ENCODE measurements around the gene APC. TPM values are rescaled to one million over a fixed set of nuclear protein-coding genes. Genes with fewer than 3 reads are reported as not detected.

Gene APC
- total RNA-seq, 1 donor from 2014 or later, result 54.1 TPM

- ATAC-seq (no peak), DNase-seq (no peak)
- H3K27ac ChIP-seq, result no peak overlapping the region
- intact Hi-C loops (cut with DNase I), result no loop called here
- no peaks in the 10 kb centered on the region for H3K4me1 ChIP-seq
- H3K27me3 ChIP-seq, result no peaks in the 10 kb centered on the region
- H3K36me3 ChIP-seq, result no peaks in the 10 kb centered on the region
- no peaks in the 10 kb centered on the region for H3K9me3 ChIP-seq
- TF ChIP-seq, protein P1, sequence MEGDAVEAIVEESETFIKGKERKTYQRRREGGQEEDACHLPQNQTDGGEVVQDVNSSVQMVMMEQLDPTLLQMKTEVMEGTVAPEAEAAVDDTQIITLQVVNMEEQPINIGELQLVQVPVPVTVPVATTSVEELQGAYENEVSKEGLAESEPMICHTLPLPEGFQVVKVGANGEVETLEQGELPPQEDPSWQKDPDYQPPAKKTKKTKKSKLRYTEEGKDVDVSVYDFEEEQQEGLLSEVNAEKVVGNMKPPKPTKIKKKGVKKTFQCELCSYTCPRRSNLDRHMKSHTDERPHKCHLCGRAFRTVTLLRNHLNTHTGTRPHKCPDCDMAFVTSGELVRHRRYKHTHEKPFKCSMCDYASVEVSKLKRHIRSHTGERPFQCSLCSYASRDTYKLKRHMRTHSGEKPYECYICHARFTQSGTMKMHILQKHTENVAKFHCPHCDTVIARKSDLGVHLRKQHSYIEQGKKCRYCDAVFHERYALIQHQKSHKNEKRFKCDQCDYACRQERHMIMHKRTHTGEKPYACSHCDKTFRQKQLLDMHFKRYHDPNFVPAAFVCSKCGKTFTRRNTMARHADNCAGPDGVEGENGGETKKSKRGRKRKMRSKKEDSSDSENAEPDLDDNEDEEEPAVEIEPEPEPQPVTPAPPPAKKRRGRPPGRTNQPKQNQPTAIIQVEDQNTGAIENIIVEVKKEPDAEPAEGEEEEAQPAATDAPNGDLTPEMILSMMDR (IDR thresholded peaks at IDR 0.05), result no peak
- H3K4me3 ChIP-seq, result no peak overlapping the region
Measured at GRCh38 chr5:112752335-112752734, 14.7 kb downstream of the APC start.

DNA sequence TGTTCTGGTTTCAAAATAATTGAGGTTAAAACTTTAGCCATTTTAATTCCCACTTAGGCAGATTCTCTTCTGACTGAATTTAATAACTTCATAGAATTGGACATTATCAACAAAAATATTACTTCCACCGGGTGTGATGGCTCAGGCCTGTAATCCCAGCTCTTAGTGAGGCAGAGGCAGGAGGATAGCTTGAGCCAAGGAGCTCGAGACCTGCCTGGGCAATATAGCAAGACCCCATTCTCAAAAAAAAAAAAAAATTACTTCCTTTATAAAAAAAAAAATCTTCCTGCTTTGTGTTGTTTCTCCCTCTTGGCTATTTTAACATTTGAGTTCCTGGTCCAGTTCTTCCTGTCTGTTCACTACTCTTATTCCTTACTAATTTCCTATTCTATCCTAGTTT is 18.0 kb downstream of the APC start:
- Histone ChIP-seq H3K4me1 (no peaks in the 10 kb centered on the region), H3K27ac (no peak overlapping the region), H3K9me3 (no peaks in the 10 kb centered on the region), H3K36me3 (peaks cover 10% of the 10 kb centered on the region), H3K27me3 (no peaks in the 10 kb centered on the region), H3K4me3 (no peak overlapping the region)
- DNase-seq (no peak), ATAC-seq (no peak)
- intact Hi-C loops (cut with DNase I), result loop anchor here (5.0 kb wide), 1 partner anchor 203 kb away; no protein-coding TSS in a partner anchor
- TF ChIP-seq, protein P1 (IDR thresholded peaks at IDR 0.05), result no peak

GRCh38 chr5:112757468-112758208 is 20.0 kb downstream of the APC start:
- DNase-seq (no peak), ATAC-seq (peak; percentile 84)
- Histone ChIP-seq H3K27me3 (no peaks in the 10 kb centered on the region), H3K4me3 (no peak overlapping the region), H3K9me3 (no peaks in the 10 kb centered on the region), H3K27ac (no peak overlapping the region), H3K4me1 (no peaks in the 10 kb centered on the region), H3K36me3 (peaks cover 10% of the 10 kb centered on the region)
- TF ChIP-seq, protein P1 (IDR thresholded peaks at IDR 0.05), result peak; percentile 86
- intact Hi-C loops (cut with DNase I), result loop anchor here (5.0 kb wide), 1 partner anchor 205 kb away; no protein-coding TSS in a partner anchor

GRCh38 chr5:112758676-112759075 is 21.0 kb downstream of the APC start:
- DNase-seq, result no peak
- H3K27ac ChIP-seq, result no peak overlapping the region
- TF ChIP-seq, protein P1 (IDR thresholded peaks at IDR 0.05), result no peak
- no peaks in the 10 kb centered on the region for H3K27me3 ChIP-seq
- H3K9me3 ChIP-seq, result no peaks in the 10 kb centered on the region
- ATAC-seq, result no peak
- H3K4me1 ChIP-seq, result no peaks in the 10 kb centered on the region
- H3K4me3 ChIP-seq, result no peak overlapping the region
- peaks cover 13% of the 10 kb centered on the region for H3K36me3 ChIP-seq
- intact Hi-C loops (cut with DNase I), result loop anchor here (5.0 kb wide), 1 partner anchor 206 kb away; no protein-coding TSS in a partner anchor

GRCh38 chr5:112762113-112762810 is 24.6 kb downstream of the APC start:
- TF ChIP-seq, protein P1 (IDR thresholded peaks at IDR 0.05), result no peak
- H3K27ac ChIP-seq, result no peak overlapping the region
- ATAC-seq (peak; percentile 78), DNase-seq (no peak)
- H3K4me1 ChIP-seq, result no peaks in the 10 kb centered on the region
- peaks cover 24% of the 10 kb centered on the region for H3K36me3 ChIP-seq
- H3K4me3 ChIP-seq, result no peak overlapping the region
- intact Hi-C loops (cut with DNase I), result no loop called here
- H3K9me3 ChIP-seq, result no peaks in the 10 kb centered on the region
- H3K27me3 ChIP-seq, result no peaks in the 10 kb centered on the region

All from upper lobe of right lung (tissue), 1 donor.